NCI-H1417 treated with DMSO at 0.1 percent for 48 hours (cell line): ENCODE data around the gene CEP41.
A peak's percentile ranks its signal among the peaks of the same experiment; 100 is the strongest.

Experiments
- DNase-seq: peaks from one replicate; lab custom pipeline; 2025; lab: John Stamatoyannopoulos, UW

CEP41 gene

DNA sequence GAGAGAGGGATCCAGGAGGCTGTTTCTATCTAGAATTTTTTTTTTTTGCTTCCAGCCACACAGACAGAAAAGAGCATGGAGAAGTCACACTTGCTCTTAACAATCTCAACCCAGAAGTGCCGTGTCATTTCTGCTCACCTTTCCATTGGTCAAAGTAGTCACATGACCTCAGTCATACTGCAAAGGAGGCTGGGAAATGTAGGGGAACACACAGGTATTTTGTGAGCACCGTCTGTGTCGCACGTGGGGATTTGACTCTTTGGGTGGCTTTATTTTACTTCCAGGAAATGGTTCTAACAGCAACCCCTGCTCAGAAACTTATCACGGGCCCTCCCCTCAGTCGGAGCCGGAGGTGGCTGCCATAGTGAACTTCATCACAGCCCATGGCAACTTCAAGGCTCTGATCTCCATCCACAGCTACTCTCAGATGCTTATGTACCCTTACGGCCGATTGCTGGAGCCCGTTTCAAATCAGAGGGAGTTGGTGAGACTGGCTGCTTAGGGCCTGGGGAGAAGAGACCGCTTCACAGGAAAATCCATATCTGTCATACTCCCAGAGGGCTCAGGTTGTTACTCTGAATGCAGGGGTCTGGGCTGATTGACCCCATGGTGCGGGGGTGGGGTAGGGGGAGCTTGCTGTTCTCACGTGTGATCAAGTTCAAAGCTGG is 73.6 kb downstream of the CEP41 start:
- no peak for DNase-seq

DNA sequence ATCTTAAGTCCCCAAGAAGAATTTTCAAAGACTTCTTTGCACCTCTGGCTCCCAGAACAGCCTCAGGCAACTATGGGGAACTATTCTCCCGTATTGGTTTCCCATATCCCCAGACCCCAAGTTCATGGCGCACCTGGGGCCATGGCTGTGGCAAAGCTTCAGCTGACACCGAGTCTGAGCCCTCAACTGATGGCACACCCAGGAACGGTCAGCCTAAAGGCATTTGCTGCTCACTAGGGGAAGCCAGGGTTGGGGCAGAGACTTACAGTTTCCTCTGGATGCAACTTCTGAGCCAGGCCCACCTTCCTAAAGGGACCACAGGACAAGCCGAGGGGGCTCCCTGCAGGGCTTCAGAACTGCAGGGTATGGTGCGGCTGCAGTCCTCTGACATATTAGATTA is 74.3 kb downstream of the CEP41 start:
- no peak for DNase-seq

DNA sequence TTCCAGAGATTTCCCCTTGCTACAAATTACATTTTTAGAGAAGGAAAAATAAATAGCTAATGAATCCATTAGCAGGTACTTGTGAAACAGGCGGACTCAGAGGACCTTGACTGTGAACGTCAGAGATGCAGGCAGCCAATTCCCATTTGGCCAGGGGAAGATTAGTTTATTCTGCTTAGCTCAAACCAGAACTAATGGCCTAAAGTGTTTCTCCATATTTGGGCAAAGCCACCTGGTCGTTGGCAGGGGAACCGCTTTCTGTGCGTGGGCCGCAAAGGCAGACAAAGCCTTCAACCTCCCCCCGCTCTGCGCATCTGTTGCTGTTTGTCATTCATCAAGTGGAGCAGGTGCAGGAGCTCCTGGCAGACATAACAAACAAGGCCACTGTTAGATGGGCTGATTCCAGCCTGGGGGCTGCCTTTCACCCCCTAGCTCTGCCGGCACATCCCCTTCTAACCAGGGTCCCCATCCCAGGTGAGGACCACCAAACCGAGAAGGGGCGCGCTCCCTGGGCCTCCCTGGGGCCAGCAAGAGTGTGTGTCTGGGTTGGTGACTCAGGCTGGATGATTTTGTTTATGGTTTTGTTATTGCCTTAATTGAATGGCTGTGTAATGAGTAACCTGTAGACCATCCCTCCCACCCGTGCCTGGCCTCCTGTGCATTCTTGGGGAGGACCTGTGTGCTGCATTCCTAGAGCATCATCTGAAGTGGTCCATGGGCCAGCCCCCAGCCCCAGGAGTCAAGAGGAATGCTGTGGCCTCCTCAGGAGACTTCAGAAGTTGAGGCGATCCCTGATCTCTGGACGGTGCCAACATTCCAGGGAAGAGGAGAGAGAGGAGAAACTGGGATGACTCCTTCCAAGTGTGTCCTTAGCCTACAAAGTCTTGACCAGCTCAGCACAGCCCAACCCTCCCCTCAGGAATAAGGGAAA is 75.0 kb downstream of the CEP41 start:
- DNase-seq, result peak; percentile 99

DNA sequence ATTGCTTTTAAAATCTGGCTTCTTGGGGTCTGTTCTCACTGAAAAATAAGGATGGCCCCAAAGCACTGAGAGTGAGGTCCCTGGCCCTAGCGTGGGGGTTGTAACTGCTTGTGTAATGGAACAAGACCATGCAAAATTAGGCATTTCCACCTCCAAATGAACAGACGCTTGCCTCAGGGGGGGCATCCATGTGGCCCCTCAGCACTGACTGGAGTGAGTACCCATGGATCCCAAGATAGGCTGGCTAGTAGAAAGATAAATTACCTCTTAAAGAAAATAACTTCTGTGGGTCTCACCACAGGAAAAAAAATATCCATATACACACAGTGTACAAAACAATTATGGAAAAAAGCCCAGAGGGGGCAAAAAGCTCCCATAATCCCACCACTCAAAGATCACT is 75.7 kb downstream of the CEP41 start:
- DNase-seq, result no peak

DNA sequence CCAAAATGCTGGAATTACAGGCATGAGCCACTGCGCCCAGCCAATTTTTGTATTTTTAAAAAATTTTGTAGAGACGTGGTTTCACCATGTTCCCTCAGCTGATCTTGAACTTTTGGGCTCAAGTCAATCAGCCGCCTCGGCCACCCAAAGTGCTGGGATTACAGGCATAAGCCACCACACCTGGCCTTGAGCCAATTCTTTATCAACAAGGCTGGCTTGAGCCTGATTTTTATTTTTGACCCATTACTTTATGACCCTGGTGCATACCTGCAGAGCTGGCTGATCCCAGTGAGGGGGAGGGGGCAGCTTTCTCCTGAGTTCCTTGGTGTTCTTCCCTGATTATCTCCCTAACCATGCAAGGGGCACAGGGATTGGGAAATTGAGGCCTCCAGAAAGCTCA is 76.4 kb downstream of the CEP41 start:
- no peak for DNase-seq

DNA sequence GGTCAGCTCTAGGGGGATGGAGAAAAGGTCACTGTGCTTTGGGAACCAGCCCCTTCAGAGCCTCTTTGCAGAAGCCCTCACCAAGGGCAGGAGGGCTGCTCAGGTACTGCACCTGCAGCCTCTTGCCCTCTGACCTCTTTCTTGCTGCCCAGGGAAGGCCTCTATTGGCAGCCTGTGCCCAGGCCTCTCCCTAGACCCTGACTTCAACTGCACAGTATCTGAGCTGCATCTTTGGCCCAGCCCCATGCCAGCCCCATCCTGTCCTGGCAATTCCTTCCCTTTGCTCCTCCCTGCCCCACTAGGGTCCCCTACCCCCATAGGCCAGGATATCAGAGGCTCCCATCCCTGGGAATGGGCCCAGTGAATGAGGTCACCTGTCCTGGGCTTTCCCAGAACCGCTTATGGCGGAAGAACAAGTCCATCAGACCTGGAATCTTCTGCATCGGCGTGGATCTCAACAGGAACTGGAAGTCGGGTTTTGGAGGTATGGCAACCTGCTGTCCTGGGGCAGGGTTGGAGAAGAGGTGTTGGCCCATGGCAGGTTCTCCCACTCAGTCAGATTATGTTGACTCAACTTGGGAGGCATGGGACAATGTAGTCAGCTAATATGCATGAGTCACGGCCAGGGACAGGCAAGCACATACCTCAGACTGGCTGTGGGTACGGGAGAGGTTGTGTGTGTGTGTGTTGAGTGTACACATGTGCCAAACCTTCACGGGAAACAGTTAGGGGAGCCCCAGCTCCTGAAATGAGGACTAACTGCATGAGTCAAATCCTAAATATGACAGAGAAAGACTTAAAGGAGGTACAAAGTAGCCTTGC is 77.6 kb downstream of the CEP41 start:
- no peak for DNase-seq

DNA sequence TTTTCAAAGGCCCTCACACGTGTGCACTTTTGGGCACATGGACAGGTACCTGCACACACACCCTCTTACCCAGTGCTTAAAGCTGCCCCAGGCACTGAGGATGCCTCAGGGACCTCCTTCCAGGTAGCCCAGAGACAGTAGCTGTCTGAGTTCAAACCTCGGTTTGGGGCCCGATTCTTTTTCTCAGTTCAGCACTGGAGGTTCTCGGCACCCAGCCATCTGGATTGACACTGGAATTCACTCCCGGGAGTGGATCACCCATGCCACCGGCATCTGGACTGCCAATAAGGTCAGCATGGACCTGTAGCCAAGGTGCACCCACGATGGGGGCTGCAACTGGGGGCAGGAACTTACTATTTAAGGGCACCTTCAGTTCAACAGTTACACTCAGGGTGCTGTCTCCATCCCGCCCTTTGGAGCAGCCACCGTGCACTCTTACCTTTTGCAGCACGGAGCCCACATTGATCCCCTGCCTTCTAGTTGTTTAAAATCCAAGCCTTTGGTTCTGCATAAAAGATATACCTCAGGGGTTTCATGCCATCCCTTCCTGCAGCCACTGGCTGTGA is 78.5 kb downstream of the CEP41 start:
- DNase-seq, result no peak

DNA sequence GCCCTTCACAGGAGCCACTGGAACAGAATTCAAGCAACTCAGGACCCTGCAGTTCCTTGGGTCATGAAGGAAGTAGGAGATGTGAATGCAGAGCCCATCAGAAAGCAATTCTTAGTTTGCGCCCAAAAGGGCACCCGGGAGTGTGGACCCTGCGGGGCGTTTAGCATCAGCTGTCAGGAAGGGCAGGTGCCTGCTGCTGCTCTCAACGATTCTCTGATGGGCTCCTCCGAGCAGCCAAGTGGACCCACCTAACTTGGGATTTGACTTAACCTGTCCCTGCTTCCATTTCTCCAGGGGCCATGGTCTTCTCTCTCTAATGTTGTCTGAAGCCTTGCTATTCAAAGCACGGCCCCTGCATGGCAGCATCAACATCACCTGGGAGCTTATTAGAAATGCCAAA is 79.1 kb downstream of the CEP41 start:
- no peak for DNase-seq

DNA sequence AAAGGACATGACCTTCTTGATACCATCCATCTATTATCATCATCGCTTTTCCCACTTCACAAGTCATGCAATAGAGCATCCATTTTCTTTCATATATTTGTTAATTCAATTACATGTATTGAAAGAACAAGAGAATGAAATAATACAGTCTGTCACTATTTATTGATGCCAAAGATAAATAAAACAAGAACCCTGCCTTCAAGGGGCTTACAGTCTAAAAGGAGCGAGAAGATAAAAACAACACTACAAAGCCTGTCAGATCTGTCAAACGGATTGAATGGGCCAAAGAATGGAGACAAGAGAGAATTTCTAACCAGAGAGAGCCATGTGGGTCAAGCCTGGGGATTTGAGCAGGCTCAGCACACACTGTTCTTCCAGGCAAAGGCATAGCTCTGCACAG is 80.3 kb downstream of the CEP41 start:
- no peak for DNase-seq

DNA sequence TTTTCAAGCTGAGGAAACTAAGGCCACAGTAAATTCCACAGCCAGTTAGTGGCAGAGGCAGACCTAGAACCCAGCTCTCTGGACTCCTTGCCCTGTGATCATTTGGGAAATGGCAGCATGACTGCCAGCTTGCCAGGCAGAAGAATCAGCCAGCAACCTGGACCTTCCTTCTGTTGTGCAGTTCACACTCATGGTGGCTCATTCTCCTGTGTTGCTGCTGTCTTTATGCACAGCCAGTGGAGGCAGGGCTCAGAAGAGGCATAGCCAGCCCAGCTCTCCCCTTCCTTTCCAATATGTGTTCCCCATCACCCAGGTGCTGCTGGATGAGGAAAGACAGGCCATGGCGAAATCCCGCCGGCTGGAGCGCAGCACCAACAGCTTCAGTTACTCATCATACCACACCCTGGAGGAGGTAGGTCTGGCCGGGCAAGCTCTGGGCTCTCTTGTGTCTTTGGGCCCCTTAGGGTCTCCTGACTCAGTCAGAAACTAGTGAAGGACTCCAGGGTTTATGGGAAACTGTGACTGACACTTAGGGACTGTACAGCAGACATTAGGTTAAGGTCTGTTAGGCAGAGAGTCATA is 81.4 kb downstream of the CEP41 start:
- DNase-seq, result no peak

DNA sequence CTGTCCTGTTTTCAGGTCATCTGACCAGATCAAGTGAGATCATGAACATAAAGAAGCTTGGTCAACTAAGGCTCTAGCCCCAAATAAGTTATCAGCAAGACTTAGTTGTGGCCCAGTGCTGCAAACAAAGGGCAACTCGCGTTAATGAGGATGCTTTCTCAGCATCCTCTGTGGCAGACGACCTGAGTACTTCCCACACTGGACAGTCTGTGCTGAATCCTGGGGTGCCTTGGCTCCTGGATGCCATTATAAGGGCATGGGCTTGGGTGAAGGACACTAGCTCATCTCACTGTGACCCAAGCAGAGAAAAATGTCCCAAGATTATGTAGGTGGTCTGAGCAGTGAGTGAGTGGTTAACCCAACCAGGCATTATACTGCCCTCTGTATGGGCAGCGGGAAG is 82.3 kb downstream of the CEP41 start:
- no peak for DNase-seq

DNA sequence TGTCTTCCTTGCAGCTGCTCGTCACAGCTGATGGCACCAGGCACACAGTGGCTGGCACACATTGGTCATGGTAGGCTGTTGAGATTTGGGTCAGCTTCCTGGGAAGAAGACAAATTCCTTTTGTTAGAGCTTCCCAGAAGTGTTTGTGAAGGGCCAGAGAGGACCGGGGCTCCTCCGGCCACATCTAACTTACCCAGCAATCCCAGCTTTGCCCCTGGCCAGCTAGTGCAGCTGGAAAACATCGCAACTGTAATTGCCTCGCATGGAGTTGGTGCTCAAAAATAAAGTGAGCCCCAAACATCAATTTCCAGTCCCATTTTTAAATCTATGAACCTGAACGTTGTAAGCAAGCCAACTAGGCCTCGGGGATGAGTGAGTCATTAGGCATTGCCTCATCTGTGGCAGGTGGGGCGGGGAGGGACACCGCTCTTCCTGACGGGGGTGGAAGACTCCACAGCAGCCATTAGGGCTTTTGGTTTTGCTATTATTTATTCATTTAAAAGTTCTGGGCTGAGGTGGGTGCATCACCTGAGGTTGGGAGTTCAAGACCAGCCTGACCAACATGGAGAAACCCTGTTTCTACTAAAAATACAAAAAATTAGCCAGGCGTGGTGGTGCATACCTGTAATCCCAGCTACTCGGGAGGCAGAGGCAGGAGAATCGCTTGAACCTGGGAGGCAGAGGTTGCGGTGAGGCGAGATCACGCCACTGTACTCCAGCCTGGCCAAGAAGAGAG is 83.8 kb downstream of the CEP41 start:
- DNase-seq, result no peak

DNA sequence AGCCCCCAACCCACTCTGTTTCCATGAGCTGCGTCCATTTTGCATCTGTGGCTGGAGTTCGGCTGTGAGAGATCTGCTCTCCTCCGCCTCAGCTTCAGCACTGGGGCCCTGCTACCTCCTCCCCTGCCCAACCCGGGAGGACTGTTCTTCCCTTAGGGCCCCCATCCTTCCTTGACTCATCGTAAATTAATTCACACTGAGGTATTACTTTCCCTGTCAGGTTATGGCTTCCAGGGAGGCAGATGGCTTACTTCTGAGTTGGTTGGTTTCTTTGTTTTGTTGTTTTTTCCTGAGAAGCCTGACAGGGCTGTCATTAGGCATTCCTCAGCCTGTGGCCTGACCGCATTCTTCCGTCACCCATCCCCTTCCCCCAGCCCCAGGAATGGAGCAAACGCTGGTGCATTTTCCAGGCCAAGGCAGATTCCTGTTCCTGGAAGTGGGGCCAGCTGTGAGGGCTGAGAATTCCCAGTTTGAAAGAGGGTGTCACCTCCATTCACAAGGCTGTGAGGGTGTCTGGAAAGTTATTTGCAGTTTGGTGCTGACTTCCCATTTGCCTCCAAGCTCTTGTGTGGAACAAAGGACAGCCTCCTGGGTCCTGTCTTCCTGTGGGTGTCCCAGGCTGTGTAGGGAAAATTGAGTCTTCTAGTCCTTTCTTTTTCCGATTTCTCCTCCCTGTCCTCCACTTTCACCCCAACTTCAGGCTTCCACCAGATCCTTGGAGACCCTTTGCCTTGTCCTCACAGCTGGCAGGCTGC is 84.5 kb downstream of the CEP41 start:
- DNase-seq, result no peak

DNA sequence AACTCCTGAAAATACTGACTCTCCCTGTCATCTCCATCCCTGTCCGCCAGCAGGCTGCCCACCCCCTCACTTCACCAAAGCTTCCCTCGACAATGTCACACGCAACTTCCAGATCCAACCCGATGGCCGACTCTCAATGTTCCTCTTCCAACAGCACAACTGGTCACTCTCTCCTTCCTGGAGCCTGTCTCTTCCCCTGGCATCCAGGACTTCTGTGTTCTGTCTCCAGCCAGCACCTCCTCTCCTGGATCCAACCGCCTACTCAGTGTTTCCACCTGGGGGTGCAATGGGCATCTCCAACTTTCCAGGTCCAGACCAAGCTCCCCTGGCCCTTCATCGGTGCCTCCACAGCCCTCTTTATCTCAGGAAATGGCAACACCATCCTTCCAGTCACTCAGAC is 87.6 kb downstream of the CEP41 start:
- no peak for DNase-seq

DNA sequence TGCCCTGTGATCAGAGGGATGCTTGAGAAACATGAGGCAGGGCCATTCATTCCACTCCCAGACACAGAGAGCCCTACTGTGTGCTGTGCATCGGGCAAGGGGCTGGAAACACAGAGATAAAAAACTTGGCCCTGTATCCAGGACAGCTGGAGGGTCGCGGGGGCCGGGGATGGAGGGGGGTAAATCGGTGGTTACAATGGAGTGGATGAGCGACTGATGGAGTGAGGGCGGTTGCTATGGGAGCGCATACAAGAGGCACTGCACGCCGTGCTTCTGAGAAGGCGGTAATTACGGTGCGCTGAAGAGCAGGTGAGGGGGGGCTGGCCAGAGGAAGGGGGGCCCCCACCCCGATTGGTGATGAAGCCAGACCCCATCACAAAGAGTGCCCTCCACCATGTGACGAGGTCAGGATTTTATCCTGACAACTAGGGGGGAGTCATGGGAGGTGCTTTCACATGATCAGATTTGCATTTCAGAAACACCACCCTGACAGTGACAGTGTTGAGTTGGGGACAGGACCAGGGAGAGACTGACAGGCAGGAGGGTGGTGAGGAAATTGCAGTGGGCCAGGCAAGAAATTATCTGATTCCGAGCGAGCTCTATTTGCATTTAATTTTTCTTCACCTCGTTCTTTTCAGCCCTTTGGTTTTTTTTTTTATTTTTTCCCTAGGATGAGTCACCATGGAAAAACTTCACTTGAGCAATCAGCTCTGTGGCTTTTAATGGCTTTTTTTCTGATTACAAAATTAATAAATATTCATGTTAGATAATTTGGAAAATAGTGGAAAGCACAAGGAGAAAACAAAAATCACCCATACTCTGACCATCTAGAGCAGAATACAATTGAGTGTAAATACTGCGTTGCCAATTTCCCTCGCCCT is 88.4 kb downstream of the CEP41 start:
- peak; percentile 95 for DNase-seq

DNA sequence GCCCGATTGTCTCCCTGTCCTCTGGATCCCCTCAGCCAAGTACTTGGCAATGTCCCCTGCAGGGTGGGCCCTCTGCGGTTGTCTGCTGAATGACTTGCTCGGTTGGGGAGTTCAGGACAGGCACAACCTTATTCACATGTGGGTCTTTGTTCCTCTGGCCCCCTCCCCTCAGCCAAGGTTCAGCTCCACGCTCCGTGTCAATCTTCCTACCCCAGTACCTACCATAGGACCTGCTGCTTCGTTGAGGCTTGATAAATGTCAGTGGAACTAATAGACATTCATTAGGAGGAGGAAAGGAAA is 89.1 kb downstream of the CEP41 start:
- no peak for DNase-seq

DNA sequence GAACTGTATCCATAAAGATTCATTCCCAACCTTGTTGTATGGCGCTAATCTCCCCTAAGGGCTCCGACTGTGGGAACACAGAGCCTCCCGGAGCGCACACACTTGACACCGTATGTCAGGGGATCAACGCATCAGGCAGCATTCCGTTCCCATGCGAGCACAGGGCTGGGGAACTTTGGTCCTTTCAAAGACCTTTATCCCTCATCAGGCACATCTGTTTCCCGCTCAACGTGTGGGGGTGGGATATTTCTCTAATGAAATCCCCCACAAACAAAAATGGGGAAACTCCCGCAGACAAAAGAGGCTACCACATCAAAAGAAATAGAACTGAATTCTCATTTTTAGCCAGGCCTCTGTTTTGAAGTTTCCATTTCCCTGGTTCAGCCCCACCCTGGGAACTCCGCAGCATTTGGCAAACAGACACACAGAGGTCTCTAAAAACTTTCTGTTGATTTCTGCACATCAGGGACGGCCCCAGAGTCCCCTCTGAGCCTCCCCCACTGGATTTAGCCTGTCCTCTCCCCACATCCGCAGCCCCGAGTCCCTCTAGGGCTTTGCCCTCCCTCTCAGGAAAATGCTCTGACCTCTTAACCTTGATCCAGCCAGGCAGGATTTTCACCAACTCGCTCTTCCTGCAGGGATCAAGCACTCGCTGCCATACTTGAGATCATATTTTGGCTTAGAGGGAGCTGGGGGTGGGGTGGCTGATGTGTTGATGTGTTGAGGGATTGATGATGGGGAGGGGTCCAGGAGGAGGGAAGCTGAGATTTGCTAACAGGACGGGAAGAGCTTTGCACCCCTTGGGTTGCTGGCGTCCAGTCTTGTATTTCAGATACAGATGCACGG is 89.6 kb downstream of the CEP41 start:
- peak; percentile 49 for DNase-seq

DNA sequence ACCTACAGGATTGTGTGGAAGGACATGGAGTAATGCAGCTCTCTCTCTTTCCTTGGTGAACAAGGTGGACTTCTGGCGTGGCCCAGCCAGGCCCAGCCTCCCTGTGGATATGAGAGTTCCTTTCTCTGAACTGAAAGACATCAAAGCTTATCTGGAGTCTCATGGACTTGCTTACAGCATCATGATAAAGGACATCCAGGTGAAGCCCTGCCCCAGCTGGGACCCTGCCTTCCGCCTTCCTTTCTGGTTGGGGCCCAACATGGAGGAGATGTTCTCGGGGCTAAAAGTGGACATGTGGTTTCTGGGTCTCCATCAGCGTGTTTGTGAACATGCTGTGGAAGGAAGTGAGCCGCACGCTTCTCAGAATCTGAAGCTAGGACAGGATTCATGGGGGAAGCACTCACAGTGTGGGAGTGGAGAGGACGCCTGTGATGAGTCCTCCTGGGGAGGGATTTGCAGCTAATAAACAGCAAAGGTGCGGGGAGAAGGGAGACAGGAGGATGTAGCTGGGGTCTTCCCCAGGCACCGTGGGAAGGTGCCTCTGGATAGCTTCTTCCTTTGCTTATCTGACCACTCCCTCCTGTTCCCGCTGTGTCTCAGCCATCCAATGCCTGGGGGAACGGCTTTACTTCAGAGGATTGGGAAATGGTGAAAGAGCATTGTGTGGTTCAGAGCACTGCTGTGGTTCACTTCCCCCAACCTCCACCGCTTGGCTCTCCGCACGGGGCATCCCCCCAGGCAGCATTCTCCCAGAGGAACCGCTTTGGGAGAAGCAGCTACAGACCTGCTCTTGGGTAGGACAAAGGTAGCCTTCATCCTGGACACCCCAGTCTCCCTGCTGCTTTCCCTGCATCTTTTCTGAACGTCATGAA is 90.7 kb downstream of the CEP41 start:
- DNase-seq, result no peak
